ENCODE results near the gene CA5B.

DNA sequence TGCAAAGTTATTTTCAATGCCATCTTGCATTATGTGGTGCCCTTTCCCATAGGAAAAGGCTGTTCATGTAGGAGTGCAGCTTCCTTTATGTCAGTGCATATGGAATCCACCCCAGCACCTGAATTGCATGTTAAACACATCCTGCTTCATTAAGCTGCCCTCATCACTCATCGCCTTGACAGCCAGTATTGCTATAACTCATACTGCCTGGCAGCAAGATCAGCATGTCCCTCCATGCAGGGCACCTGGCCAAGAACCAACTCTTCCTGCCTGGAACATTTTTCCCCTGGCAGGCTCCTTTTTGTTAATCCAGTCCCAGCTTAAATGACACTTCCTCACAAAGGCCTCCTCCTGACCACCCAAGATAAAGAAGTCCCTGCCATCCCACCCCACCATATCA, 23.5 kb upstream of the CA5B start:
- TF ChIP-seq, protein P1, sequence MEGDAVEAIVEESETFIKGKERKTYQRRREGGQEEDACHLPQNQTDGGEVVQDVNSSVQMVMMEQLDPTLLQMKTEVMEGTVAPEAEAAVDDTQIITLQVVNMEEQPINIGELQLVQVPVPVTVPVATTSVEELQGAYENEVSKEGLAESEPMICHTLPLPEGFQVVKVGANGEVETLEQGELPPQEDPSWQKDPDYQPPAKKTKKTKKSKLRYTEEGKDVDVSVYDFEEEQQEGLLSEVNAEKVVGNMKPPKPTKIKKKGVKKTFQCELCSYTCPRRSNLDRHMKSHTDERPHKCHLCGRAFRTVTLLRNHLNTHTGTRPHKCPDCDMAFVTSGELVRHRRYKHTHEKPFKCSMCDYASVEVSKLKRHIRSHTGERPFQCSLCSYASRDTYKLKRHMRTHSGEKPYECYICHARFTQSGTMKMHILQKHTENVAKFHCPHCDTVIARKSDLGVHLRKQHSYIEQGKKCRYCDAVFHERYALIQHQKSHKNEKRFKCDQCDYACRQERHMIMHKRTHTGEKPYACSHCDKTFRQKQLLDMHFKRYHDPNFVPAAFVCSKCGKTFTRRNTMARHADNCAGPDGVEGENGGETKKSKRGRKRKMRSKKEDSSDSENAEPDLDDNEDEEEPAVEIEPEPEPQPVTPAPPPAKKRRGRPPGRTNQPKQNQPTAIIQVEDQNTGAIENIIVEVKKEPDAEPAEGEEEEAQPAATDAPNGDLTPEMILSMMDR (IDR thresholded peaks at IDR 0.05; ENCODE audit: low read depth, low read length, missing input control): no peak
- TF ChIP-seq ZBTB33 (IDR thresholded peaks at IDR 0.05) (no peak), REST (IDR thresholded peaks at IDR 0.05) (no peak), GABPA (IDR thresholded peaks at IDR 0.05 in 1 of 2, conservative IDR thresholded peaks at IDR 0.05 in 1 of 2) (no peak), EGR1 (IDR thresholded peaks at IDR 0.05; ENCODE audit: low read depth in 2 of 2) (no peak), TAF1 (conservative IDR thresholded peaks at IDR 0.05) (no peak), YY1 (IDR thresholded peaks at IDR 0.05) (no peak), MAX (IDR thresholded peaks at IDR 0.05) (no peak), HNF4G (IDR thresholded peaks at IDR 0.05) (no peak), RAD21 (IDR thresholded peaks at IDR 0.05) (no peak), ATF3 (IDR thresholded peaks at IDR 0.05) (no peak), RXRA (IDR thresholded peaks at IDR 0.05) (no peak), NR2F2 (IDR thresholded peaks at IDR 0.05) (no peak), JUND (IDR thresholded peaks at IDR 0.05) (no peak)

Data from liver (tissue), 3 donors.